MM.1S (cell line): ENCODE data around the gene MAP1LC3B2.

Source experiments
- DNase-seq: peaks from one replicate; pipeline ENCODE4 v3.0.0-alpha.2; 2015
- H2AFZ ChIP-seq: fragments of 300-600 bp; sonication (generic); 2 replicates; pipeline ENCODE4 v1.6.0; 2016; ENCODE audit warnings: antibody characterized with exemption, low read length
- H3F3A ChIP-seq: fragments of 300-600 bp; sonication (generic); 2 replicates; pipeline ENCODE4 v1.6.1; 2016; ENCODE audit warnings: mild to moderate bottlenecking, antibody characterized with exemption, low read length, moderate library complexity, mixed read lengths; ENCODE audit not compliant: insufficient read depth
- H3K27ac ChIP-seq: fragments of 300-600 bp; sonication (generic); 2 replicates; pipeline ENCODE4 v1.5.1; 2016; ENCODE audit warnings: mild to moderate bottlenecking, low read length
- H3K27me3 ChIP-seq: fragments of 300-600 bp; sonication (generic); replicated peaks from 2 replicates; pipeline ENCODE4 v1.6.0; 2016; ENCODE audit warnings: low read length; ENCODE audit not compliant: insufficient read depth
- H3K36me3 ChIP-seq: fragments of 300-600 bp; sonication (generic); replicated peaks from 2 replicates; pipeline ENCODE4 v1.6.1; 2016; ENCODE audit warnings: mild to moderate bottlenecking, low read length, mixed read lengths; ENCODE audit not compliant: insufficient read depth
- H3K4me1 ChIP-seq: fragments of 300-600 bp; sonication (generic); 2 replicates; pipeline ENCODE4 v1.6.1; 2016; ENCODE audit warnings: low read length, mixed read lengths
- H3K4me2 ChIP-seq: fragments of 300-600 bp; sonication (generic); 2 replicates; pipeline ENCODE4 v1.6.0; 2016; ENCODE audit warnings: low read depth, low read length
- H3K4me3 ChIP-seq: fragments of 300-600 bp; sonication (generic); 2 replicates; pipeline ENCODE4 v1.5.1; 2016; ENCODE audit warnings: low read length, mixed read lengths
- H3K79me2 ChIP-seq: fragments of 300-600 bp; sonication (generic); 2 replicates; pipeline ENCODE4 v1.6.1; 2016; ENCODE audit warnings: mixed run types, low read length, mixed read lengths
- H3K9ac ChIP-seq: fragments of 300-600 bp; sonication (generic); 2 replicates; pipeline ENCODE4 v1.6.1; 2016; ENCODE audit warnings: low read length, mixed read lengths
- H3K9me2 ChIP-seq: fragments of 300-600 bp; sonication (generic); replicated peaks from 2 replicates; pipeline ENCODE4 v1.6.1; 2016; ENCODE audit warnings: mild to moderate bottlenecking, low read length, mixed read lengths; ENCODE audit not compliant: insufficient read depth
- H3K9me3 ChIP-seq: fragments of 300-600 bp; sonication (generic); replicated peaks from 2 replicates; pipeline ENCODE4 v1.6.1; 2016; ENCODE audit warnings: mild to moderate bottlenecking, low read length, mixed read lengths; ENCODE audit not compliant: insufficient read depth
- H4K20me1 ChIP-seq: fragments of 300-600 bp; sonication (generic); 2 replicates; pipeline ENCODE4 v1.6.1; 2016; ENCODE audit warnings: mild to moderate bottlenecking, low read length, moderate library complexity, mixed read lengths; ENCODE audit not compliant: insufficient read depth
- EZH2 ChIP-seq: fragments of 300-600 bp; sonication (generic); optimal IDR thresholded peaks from 2 replicates; pipeline ENCODE3; 2017; ENCODE audit warnings: low read depth, mild to moderate bottlenecking, antibody characterized with exemption, low read length, mixed read lengths
- EZH2phosphoT487 ChIP-seq: fragments of 300-600 bp; sonication (generic); IDR thresholded peaks from 2 replicates; pipeline ENCODE4 v1.6.1; 2018; ENCODE audit warnings: antibody characterized with exemption, low read length
- TF ChIP-seq, protein P1 (sequence below): fragments of 300-600 bp; sonication (generic); IDR thresholded peaks from 2 replicates; pipeline ENCODE4 v1.5.1; 2016; ENCODE audit warnings: antibody characterized with exemption, low read length, mixed read lengths

The MAP1LC3B2 gene

DNA sequence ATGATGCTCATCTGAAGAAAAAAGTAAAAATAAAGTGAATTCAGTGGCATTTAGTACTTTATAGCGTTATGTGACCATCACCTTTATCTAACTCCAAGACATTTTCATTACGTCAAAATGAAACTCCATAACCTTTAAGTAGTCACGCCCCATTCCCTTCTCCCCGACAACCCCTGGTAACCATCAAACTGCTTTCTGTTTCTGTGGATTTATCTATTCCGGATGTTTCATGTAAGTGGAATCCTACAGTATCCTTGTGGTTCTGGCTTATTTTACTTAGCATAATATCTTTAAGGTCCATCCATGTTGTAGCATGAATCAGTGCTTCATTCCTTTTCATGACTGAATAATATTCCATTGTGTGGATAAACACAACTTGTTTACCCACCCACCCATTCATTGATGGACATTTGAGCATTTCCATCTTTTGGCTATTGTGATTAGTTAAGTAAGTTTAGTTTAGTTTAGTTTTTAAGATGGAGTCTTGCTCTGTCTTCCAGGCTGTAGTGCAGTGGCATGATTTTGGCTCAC, 18.5 kb upstream of the MAP1LC3B2 start:
- Histone ChIP-seq H3K36me3 (no peaks in the 10 kb centered on the region), H3K9me3 (no peaks in the 10 kb centered on the region), H4K20me1 (no peaks in the 10 kb centered on the region)

DNA sequence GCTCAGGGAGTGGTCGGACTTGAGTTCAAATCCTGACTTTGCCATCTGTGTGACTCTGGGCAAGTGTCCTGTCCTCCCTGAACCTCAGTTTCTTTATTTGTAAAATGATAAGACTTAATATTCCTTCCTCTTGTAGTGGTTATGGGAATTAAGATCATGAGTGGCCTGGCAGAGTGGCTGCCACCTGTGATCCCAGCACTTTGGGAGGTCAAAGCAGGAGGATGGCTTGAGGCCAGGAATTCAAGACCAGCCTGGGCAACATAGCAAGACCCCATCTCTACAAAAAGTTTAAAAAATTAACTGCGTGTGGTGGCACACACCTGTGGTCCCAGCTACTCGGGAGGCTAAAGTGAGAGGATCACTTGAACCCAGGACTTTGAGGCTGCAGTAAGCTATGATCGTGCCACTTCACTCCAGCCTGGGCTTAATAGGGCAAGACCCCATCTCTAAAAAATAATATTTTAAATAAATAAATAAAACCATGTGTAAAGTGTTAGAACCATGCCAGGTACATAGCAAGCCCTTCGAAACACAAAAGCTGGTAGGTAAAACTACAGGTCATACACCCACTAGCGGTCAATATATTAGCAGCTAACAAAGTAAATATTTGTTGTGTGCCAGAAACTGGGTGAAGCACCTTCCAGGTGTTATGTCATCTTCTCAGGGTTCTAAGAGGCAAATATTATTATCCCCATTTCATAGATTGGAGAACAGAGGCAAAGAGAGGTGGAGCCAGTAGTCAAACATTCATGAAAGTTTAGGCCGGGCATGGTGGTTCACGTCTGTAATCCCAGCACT, 17.4 kb upstream of the MAP1LC3B2 start:
- no peak overlapping the region for H3K4me3 ChIP-seq
- no peaks in the 10 kb centered on the region for H3K27me3 ChIP-seq
- no peak overlapping the region for H3K27ac ChIP-seq
- H3K4me2 ChIP-seq, result no peak overlapping the region
- no peaks in the 10 kb centered on the region for H3K79me2 ChIP-seq
- no peaks in the 10 kb centered on the region for H4K20me1 ChIP-seq
- H3K9ac ChIP-seq, result no peak overlapping the region
- DNase-seq, result no peak
- H3F3A ChIP-seq, result peaks cover 28% of the 10 kb centered on the region
- no peak overlapping the region for H2AFZ ChIP-seq
- no peaks in the 10 kb centered on the region for H3K36me3 ChIP-seq
- TF ChIP-seq, protein P1, sequence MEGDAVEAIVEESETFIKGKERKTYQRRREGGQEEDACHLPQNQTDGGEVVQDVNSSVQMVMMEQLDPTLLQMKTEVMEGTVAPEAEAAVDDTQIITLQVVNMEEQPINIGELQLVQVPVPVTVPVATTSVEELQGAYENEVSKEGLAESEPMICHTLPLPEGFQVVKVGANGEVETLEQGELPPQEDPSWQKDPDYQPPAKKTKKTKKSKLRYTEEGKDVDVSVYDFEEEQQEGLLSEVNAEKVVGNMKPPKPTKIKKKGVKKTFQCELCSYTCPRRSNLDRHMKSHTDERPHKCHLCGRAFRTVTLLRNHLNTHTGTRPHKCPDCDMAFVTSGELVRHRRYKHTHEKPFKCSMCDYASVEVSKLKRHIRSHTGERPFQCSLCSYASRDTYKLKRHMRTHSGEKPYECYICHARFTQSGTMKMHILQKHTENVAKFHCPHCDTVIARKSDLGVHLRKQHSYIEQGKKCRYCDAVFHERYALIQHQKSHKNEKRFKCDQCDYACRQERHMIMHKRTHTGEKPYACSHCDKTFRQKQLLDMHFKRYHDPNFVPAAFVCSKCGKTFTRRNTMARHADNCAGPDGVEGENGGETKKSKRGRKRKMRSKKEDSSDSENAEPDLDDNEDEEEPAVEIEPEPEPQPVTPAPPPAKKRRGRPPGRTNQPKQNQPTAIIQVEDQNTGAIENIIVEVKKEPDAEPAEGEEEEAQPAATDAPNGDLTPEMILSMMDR, result no peak
- TF ChIP-seq EZH2phosphoT487 (no peak), EZH2 (no peak)
- H3K9me2 ChIP-seq, result no peaks in the 10 kb centered on the region
- H3K4me1 ChIP-seq, result peaks cover 28% of the 10 kb centered on the region
- H3K9me3 ChIP-seq, result no peaks in the 10 kb centered on the region

More for the DNA sequence above, 18.5 kb upstream of the MAP1LC3B2 start:
- no peak overlapping the region for H3K27ac ChIP-seq
- no peaks in the 10 kb centered on the region for H3K27me3 ChIP-seq
- peaks cover 37% of the 10 kb centered on the region for H3K4me1 ChIP-seq
- H3F3A ChIP-seq, result peaks cover 35% of the 10 kb centered on the region
- H2AFZ ChIP-seq, result no peak overlapping the region
- H3K4me3 ChIP-seq, result no peak overlapping the region
- H3K9ac ChIP-seq, result no peak overlapping the region
- TF ChIP-seq, protein P1, result no peak
- TF ChIP-seq EZH2phosphoT487 (no peak), EZH2 (no peak)
- H3K4me2 ChIP-seq, result no peak overlapping the region
- no peak for DNase-seq
- no peaks in the 10 kb centered on the region for H3K79me2 ChIP-seq
- H3K9me2 ChIP-seq, result no peaks in the 10 kb centered on the region

DNA sequence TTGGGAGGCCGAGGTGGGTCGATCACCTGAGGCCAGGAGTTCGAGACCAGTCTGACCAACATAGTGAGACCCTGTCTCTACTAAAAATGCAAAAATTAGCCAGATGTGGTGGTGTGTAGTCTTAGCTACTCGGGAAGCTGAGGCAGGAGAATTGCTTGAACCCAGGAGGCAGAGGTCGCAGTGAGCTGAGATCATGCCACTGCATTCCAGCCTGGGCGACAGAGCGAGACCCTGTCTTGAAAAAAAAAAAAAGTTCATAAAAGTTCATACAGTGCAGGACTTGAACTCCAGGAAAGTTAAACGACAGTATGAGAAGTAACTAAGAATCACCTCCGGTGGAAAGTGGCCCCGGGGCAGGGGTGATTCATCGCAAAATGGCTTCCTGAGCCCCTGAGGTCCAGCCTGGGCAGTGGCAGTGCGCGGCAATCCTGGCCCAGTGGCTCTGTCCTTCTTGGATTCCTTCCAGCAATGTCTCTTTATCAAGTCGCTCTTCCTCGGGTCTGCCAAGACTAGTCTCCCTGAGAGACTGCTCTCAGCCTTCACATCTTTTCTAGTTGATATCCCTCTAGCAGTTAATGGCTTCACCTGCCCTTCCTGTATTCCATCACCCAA, 16.7 kb upstream of the MAP1LC3B2 start:
- Histone ChIP-seq H2AFZ (no peak overlapping the region), H3K79me2 (no peaks in the 10 kb centered on the region), H3K4me1 (peaks cover 21% of the 10 kb centered on the region), H3K27me3 (no peaks in the 10 kb centered on the region), H3K9me3 (no peaks in the 10 kb centered on the region), H3K4me3 (no peak overlapping the region), H3F3A (peaks cover 21% of the 10 kb centered on the region), H3K9ac (no peak overlapping the region), H3K27ac (no peak overlapping the region), H3K36me3 (no peaks in the 10 kb centered on the region), H4K20me1 (no peaks in the 10 kb centered on the region), H3K4me2 (no peak overlapping the region), H3K9me2 (no peaks in the 10 kb centered on the region)
- no peak for DNase-seq
- TF ChIP-seq EZH2phosphoT487, result no peak
- TF ChIP-seq, protein P1, result no peak
- TF ChIP-seq EZH2, result no peak
